HepG2 (cell line): ENCODE data around the gene GNG5. TPM values are rescaled to one million over a fixed set of nuclear protein-coding genes. Genes with fewer than 3 reads are reported as not detected.

Source experiments
- ARID4A ChIP-seq: sonication (generic); formaldehyde crosslinking; IDR thresholded peaks from 2 replicates; pipeline ENCODE4 v1.5.0; 2020; ENCODE audit warnings: mild to moderate bottlenecking, missing genetic modification reagents, borderline replicate concordance
- ATF4 ChIP-seq, 2 experiments: fragments of 450-650 bp in 1 of 2; sonication (generic) in 1 of 2; formaldehyde crosslinking; IDR thresholded peaks; 2 replicates each; pipeline versions ENCODE4 v1.5.0 to v1.8.0; 2020 to 2022; ENCODE audit warnings: mild to moderate bottlenecking in 1 of 2, missing genetic modification reagents in 1 of 2
- ATF5 ChIP-seq: sonication (generic); formaldehyde crosslinking; IDR thresholded peaks from 2 replicates; pipeline ENCODE4 v1.4.0; 2020; ENCODE audit warnings: mild to moderate bottlenecking, low read depth, missing genetic modification reagents
- HMG20B ChIP-seq: conservative IDR thresholded peaks from 2 replicates; pipeline ENCODE4 v1.6.1; 2016; ENCODE audit warnings: missing genetic modification reagents, missing compliant biosample characterization
- HMGXB4 ChIP-seq, 2 experiments: sonication (generic) in 1 of 2; formaldehyde crosslinking in 1 of 2; IDR thresholded peaks; 2 replicates each; pipeline versions ENCODE4 v1.4.0 to v1.6.1; 2018 to 2020; ENCODE audit warnings: missing genetic modification reagents in 2 of 2, borderline replicate concordance in 1 of 2, low read depth in 1 of 2, mild to moderate bottlenecking in 1 of 2, missing biosample characterization in 1 of 2
- SAP130 ChIP-seq: IDR thresholded peaks from 2 replicates; pipeline ENCODE4 v1.6.1; 2016; ENCODE audit warnings: low read depth
- TBX3 ChIP-seq: fragments of 450-650 bp; IDR thresholded peaks from 2 replicates; pipeline ENCODE4 v1.6.1; 2017; ENCODE audit warnings: antibody characterized with exemption, mild to moderate bottlenecking, inconsistent platforms, borderline replicate concordance
- ZMYM4 ChIP-seq: sonication (generic); formaldehyde crosslinking; IDR thresholded peaks from 2 replicates; pipeline ENCODE4 v1.8.1; 2023; ENCODE audit warnings: mild to moderate bottlenecking, missing genetic modification reagents
- ZNF317 ChIP-seq: sonication (generic); formaldehyde crosslinking; IDR thresholded peaks from 2 replicates; pipeline ENCODE4 v1.5.0; 2020; ENCODE audit warnings: mild to moderate bottlenecking, missing genetic modification reagents
- ZNF678 ChIP-seq: sonication (generic); formaldehyde crosslinking; IDR thresholded peaks from 2 replicates; pipeline ENCODE4 v1.4.0; 2020; ENCODE audit warnings: mild to moderate bottlenecking, missing genetic modification reagents
- ZNF768 ChIP-seq: sonication (generic); formaldehyde crosslinking; IDR thresholded peaks from 2 replicates; pipeline ENCODE4 v1.4.0; 2020; ENCODE audit warnings: missing genetic modification reagents
- ZNF891 ChIP-seq: sonication (generic); formaldehyde crosslinking; IDR thresholded peaks from 2 replicates; pipeline ENCODE4 v1.5.0; 2020; ENCODE audit warnings: mild to moderate bottlenecking, missing genetic modification reagents
- polyA plus RNA-seq, 8 experiments: library from polyadenylated mRNA; depleted of rRNA in 3 of 8; stranded (reverse) in 7 of 8; unstranded in 1 of 8; fragments of >200 nt; fragmentation: Illumina TruSeq in 4 of 8; extraction: Trizol in 4 of 8; gene quantifications; 2 replicates each; pipeline versions ENCODE4 v1.2.1 to v1.2.3, GENCODE V29; 2011 to 2016; ENCODE audit warnings: low read depth in 4 of 8, missing spikeins in 1 of 8, mixed read lengths in 1 of 8; ENCODE audit not compliant: insufficient read depth in 1 of 8
- total RNA-seq, 5 experiments: library from RNA; depleted of rRNA; stranded (reverse); fragments of >200 nt; fragmentation: Illumina TruSeq; extraction: Trizol; gene quantifications; 2 replicates each; pipeline ENCODE4 v1.2.3, GENCODE V29; 2016; ENCODE audit warnings: low read depth in 1 of 5
- TF ChIP-seq, protein P1 (sequence below), 2 experiments: IDR thresholded peaks; 2 replicates each; pipeline ENCODE4 v1.6.1; 2011 to 2012; ENCODE audit warnings: low read length in 2 of 2, borderline replicate concordance in 1 of 2, low read depth in 1 of 2, mild to moderate bottlenecking in 1 of 2, moderate library complexity in 1 of 2
- TF ChIP-seq, protein P2 (sequence below): sonication (generic); formaldehyde crosslinking; IDR thresholded peaks from 2 replicates; pipeline ENCODE4 v1.8.1; 2023; ENCODE audit warnings: mild to moderate bottlenecking, missing genetic modification reagents, borderline replicate concordance

The GNG5 gene
- total and polyA plus RNA-seq, 2 of the 13 experiments (the other 11 are each of a cell fraction or from before 2014, with no cell fraction given), result 103 to 137 TPM

DNA sequence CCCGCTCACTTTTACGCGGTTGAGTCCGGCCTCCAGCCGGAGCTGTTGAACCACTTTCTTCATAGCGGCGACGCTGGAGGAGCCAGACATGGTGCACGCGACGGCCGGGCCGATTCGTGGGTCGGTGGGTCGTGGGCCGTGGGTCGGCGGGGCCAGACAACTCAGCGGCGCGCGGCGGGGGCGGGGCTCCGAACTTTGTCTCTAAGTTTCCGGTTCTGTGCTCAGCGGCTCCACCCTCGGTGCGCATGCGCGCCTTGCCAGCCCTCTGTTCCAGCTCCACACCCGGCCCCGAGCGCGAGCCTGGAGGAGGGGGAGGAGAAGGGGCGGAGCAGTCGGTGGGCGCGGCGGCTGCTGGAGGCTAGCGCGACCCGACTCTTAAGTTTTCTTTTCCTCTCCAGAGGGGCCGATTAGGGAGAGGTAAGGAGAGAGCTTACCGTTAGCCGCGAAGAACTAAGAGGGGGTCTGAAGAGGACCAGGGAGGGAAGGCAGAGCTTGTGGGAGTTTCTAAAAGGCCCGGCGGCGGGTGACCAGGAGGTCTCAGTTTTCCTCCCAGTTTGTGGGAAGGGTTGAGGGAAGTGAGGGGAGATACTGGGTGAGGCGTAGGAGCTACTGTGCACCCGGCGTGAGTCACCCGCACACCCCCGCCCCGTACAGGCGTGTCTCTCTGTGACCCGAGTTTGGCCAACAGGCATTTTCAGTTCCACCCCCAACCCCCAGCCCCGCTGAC lies at the start of gene GNG5, which contains the start of gene SPATA1 (continued):
- TF ChIP-seq, protein P1, sequence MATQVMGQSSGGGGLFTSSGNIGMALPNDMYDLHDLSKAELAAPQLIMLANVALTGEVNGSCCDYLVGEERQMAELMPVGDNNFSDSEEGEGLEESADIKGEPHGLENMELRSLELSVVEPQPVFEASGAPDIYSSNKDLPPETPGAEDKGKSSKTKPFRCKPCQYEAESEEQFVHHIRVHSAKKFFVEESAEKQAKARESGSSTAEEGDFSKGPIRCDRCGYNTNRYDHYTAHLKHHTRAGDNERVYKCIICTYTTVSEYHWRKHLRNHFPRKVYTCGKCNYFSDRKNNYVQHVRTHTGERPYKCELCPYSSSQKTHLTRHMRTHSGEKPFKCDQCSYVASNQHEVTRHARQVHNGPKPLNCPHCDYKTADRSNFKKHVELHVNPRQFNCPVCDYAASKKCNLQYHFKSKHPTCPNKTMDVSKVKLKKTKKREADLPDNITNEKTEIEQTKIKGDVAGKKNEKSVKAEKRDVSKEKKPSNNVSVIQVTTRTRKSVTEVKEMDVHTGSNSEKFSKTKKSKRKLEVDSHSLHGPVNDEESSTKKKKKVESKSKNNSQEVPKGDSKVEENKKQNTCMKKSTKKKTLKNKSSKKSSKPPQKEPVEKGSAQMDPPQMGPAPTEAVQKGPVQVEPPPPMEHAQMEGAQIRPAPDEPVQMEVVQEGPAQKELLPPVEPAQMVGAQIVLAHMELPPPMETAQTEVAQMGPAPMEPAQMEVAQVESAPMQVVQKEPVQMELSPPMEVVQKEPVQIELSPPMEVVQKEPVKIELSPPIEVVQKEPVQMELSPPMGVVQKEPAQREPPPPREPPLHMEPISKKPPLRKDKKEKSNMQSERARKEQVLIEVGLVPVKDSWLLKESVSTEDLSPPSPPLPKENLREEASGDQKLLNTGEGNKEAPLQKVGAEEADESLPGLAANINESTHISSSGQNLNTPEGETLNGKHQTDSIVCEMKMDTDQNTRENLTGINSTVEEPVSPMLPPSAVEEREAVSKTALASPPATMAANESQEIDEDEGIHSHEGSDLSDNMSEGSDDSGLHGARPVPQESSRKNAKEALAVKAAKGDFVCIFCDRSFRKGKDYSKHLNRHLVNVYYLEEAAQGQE (IDR thresholded peaks at IDR 0.05; ENCODE audit: borderline replicate concordance in 1 of 2, low read depth in 1 of 2, low read length in 2 of 2), result 0 out of 4 replicates have a peak, but pooled peaks of 1 of the 2 experiments have one; percentile 12
- TF ChIP-seq HMGXB4 (CRISPR knock-in tag; IDR thresholded peaks at IDR 0.05; ENCODE audit: borderline replicate concordance in 1 of 2, low read depth in 1 of 2) (peak in 1 of 2 experiments; percentile 43; a peak in 2 of 4 replicates), ARID4A (CRISPR knock-in tag) (peak; percentile 69; the same call in 1 of the 2 replicates), ZNF317 (CRISPR knock-in tag) (peak; percentile 68), ATF5 (CRISPR knock-in tag) (no peak), SAP130 (peak; percentile 70), TBX3 (no peak), ZNF678 (0 out of 2 replicates have a peak, but pooled peaks have one; percentile 34), HMG20B (CRISPR knock-in tag) (no peak; the same call in 1 of the 2 replicates), ZMYM4 (CRISPR knock-in tag) (peak; percentile 72), ATF4 (CRISPR knock-in tag; IDR thresholded peaks at IDR 0.05) (peak in 1 of 2 experiments; percentile 47; a peak in 1 of 4 replicates), ZNF891 (CRISPR knock-in tag) (no peak; the same call in 1 of the 2 replicates), ZNF768 (CRISPR knock-in tag) (peak; percentile 31; the same call in 1 of the 2 replicates)
- TF ChIP-seq, protein P2, sequence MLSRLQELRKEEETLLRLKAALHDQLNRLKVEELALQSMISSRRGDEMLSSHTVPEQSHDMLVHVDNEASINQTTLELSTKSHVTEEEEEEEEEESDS (CRISPR knock-in tag), result no peak
